ENCODE measurements around the gene RIMS3.
"Not testable (repeated sequence)": the region's sequence is repeated elsewhere in the genome, so short reads cannot be mapped to it uniquely, and the experiment has no call there.

The RIMS3 gene

DNA sequence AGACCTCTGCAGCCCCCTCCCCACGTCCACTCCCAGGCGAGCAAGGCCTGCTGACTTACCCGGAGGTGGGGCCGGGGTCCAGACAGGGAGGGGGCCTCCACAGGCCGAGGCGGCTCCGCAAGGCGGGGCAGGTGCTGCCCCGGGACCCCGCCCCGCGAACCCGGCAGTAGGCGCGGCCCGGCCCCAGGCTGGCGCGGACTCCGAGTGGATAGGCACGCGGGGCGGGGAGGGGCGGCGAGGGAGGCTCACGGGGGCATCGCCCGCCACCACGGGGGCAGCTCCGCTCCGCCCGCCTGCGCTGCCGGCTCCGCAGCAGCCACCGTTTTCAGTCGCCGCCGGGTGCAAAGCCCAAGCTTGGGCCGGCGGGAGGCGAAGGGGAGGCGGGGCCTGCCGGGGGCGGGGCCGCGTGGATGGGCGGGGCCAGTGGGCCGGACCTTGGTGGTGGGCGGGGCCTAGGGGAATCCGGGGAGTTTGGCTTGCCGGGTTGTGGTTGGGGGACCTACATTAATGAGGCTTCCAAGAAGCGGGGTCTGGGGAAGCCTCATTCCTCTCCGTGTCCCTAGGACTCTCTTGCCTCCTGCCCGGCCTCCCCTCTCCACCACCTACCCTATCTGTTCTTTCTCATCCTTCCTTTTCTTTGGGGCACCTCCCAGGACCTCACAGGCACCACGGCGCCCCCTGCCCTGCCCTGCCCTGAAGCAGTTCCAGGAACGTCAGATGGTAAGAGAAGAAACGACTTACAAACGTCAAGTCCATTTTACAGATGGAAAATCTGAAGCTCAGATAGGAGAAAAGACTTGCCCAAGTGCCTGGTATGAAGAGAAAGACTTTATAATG is at the start of gene RIMS3:
TSS of gene RIMS3 (minus strand) at position 348 of the 837 bp plus-strand sequence. CDS start 23,757 bp downstream, outside the sequence.
- no peak for DNase-seq (ENCODE audit: low read depth)

DNA sequence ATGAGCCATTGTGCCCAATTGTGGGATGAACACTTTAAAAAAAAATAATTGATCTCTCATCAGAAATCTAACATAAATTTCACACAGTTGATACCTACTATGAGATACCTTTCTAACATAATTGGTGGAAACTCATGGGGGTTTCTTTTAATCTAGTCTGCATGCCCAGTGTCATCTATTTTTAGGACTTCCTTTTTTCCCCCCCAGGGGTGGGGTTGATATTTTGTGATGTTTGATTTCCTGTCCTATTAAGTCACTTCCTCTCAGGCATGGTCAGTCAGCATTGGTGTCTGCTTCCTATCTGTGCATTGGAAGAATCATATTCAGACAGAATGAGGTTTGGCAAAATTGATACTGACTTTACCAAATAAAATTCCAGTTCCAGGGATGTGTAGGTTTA is 47.5 kb upstream of the RIMS3 start:
- DNase-seq (ENCODE audit: low read depth): no peak

DNA sequence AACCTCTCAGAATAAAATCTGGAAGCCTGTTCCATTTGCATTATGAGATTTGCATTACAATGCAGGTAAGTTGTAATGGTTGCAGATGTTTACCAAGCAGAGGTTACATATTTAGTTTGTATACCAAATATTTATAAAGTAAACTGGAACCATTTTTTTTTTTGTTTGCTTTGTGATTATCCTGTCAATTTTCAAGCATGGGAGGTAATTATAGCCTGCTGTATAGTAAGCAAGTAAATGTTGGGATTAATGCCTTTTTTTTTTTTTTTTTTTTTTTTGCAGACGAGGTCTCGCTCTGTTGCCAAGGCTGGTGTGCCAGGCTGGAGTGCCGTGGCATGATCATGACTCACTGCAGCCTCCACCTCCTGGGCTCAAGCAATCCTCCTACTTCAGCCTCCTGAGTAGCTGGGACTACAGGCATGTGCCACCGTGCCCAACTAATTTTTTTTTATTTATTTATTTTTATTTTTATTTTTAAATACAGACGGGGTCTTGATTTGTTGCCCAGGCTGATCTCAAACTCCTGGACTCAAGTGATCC is 47.0 kb upstream of the RIMS3 start:
- no peak for DNase-seq (ENCODE audit: low read depth)

DNA sequence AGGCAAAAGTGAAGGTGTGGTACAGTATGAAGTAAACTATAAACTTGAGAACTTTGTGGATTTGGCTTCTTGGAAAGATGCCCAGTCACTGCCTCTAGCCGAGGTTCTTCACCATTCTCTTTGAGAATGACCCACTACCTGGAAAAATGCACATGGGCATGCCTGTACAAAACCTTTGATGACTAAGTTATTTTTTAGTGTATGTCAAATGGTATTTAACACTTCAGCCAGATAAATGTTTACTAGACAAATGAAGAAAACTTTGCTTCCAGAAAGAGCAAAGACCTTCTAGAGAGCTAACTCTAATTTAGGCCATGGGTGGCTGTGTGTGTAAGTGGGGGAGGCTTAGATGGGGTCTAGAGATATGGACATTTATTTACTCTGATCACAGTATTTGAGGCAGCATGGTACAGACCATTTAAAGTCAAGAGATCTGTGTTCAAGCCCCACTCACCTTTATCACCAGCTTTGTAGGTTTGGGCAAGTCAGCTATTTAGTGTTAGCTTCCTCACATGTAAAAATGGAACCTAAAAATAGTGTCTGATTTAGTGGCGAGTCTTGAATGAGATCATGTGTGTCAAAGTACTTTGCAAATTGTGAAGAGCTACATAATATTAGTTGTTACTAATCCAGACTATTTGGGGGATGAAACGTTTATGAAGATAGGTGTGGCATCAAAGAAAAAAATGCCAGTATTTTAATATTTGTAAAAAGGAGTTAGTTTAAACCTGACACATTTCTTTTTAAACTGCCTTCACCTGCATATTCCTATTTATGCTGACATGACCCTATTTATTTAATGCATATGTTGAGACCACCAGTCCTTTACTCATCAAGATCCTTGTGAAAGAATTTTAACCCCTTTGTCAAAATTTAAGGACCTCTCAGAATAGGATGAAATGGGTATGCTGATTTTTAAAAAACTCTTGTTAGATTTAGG is 46.3 kb upstream of the RIMS3 start:
- no peak for DNase-seq (ENCODE audit: low read depth)

DNA sequence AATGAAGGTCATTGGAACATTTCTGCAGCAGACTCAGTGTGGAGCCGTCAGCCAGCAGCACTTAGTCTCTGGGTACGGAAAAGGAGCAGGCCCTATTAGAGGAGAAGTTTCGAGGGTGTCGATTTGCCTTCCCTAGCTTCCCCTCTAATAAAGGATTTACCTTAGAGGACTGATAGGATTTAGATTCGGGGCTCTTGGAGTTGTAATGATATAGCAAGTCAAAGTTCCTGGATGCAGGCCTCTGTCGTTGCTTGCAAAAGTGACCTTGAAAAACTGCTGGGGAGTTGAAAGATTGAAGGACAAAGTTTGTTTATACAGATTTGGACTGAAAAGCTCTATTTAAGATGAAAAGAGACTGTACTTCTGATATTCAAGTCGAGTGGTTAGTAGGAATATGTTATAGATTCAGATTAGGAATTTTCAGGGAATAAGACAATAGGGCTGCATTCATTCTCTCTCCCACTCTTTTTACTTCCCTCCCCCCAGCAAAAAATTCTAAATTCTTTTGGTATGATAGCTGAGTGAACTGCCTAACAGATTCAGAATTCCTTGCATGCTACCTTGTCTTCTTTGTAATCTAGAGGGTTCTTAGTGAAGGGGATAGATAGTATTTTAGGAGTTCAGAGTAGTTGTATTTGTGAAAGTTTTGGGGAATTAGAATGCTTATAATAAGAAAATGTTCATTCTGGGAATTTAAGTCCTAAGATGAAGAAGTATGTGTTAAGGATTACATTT is 45.3 kb upstream of the RIMS3 start:
- no peak for DNase-seq (ENCODE audit: low read depth)

DNA sequence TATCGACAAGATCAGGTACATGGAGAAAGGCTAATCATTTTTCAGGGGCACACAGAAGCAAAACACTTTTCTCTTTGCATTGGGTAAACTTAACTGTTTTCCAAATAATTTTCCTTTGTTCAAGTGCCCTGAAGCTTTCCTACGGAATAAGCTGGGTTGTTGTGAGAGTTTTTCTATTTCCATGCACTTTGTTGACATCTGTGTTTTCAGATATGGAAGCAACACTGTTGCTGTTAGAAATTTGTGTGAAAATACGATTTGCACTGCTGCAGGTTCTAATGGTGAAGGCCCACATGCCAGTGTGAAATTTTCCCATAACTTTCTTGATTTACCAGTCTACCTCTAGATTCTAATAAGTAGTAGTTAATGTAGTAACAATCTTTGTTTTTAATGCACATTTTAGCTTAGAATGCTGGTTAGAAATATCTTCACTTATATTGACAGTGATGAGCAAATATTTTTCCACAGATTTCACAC is 44.4 kb upstream of the RIMS3 start:
- no peak for DNase-seq (ENCODE audit: low read depth)

DNA sequence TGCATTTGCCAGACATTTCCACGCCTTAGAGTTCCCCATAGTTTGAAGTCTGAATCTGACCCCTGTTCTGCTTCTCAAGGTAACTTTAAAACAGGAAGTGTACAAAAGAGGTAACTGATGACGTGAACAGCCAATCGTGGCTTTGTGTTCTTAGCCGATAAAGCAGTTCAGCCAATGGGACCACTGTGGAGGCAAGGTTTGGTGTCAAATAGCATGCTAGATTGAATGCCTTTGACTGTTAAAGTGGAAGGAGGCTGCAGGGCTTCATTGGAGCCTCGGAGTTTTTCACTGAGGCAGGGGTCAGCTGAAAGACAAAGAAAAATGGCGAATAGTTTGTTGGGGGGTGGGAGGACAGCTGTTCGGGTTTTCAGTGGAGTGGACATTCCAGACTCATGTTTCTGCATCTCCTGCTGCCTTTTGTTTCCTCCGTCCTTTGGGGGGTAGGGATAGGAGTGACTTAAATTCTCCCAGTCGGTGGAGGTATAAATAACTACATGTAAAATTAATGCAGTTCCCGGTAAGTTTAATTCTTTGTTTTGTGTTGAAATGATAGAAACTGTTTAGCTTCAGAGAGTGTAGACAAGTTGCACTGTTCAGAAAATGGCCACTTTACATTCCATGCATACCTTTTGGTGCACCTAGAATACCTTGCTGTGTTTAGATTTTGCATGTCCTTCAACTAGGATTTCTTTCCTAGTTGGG is 43.8 kb upstream of the RIMS3 start:
- DNase-seq (ENCODE audit: low read depth): peak; percentile 86

DNA sequence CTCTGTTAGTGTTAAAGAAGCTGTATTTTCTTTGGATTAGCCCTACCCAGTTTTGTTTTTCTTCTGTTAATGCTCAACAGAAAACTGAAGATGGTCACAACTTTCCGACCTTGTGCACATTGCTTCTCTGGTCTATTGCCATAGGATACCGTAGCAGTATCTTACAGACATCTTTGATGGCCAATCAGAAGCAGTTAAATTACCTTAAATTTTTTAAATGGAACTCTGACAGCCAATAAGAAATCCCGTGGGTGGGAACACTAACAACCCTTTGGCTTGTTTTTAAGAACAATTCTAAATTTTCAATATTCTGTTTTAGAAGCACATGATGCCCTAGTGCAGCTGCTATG is 43.2 kb upstream of the RIMS3 start:
- peak; percentile 79 for DNase-seq (ENCODE audit: low read depth)

DNA sequence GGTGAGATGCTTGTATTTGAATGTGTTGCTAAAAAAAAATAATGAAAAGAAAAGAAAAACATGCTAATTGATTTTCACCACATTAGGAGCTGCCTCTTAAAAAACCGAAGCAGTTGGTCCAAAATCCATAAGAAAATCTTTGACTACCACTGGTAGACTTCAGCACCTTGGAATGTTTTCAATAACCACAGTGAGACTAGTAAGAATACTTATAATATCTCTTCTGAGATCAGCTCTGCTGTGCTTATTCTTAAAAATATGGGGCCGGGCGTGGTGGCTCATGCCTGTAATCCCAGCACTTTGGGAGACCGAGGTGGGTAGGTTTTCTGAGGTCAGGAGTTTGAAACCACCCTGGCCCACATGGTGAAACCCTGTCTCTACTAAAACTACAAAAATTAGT is 41.1 kb upstream of the RIMS3 start:
- no peak for DNase-seq (ENCODE audit: low read depth)

DNA sequence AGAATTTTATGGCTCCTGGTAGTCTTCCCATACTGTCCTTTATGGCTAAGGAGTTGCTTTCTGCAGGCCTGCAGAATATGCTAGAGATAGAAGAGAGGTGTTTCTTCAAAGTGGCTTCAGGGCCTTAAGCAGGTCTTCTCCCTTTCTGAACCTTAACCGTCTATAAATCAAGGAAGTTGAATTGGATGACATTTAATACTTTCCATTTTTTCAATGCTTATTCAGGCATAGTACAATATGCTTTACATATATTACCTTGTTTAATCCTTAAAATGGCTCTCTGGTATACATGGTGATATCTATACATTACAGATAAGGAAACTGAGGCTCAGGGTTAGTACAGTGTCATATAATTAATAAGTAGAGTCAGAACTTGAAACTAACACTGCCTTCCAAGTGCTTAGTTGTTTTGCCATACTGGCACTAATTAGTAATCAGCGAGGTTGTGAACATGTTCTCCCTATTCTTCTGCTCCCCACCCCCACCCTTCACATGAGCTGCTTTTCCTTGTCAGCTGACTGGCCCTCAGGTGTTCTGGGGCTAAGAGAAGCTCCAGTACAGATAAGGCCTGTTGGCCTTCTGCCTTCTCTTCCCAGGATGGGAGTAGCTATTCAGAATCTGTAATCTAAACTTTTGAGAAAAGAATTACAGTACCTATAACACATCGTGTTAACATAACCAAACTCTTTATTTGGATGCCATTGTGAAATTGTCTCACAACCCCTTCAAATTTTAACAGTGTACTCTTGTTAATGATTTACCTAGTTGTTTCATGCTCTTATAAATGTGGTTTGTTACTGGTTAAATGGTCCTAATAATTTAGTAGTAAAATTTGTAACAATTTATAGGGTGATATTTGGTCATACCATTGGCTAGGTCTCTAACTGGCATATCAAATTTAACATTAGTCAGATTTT is 39.6 kb upstream of the RIMS3 start:
- DNase-seq (ENCODE audit: low read depth): no peak

DNA sequence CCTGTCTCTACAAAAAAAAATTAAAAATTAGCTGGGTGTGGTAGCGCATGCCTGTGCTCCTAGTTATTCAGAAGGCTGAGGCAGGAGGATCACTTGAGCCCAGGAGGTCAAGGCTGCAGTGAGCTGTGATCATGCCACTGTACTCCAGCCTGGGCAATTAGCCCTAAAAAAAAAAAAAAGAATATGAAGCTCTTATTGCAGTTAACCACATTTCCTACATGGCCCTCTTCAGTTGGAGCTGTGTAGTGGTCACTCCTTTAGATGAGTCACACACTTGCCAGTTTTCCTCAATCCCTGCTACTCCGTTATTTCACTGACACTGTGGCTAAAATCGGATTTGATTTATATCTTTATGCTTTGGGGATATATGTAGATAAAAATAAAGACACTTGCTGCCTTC is 37.8 kb upstream of the RIMS3 start:
- DNase-seq (ENCODE audit: low read depth): no peak

DNA sequence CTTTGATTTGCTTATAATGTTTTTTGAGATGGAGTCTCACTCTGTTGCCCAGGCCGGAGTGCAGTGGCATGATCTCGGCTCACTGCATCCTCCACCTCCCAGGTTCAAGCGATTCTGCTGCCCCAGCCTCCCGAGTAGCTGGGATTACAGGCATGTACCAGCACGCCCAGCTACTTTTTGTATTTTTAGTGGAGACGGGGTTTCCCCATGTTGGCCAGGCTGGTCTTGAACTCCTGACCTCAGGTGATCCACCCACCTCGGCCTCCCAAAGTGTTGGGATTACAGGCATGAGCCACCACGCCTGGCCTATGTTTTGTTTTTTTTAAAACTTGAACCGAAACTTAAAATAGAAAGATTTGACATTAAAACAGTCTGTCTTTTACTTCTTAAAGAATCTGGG is 37.3 kb upstream of the RIMS3 start:
- DNase-seq (ENCODE audit: low read depth): not testable (repeated sequence)

DNA sequence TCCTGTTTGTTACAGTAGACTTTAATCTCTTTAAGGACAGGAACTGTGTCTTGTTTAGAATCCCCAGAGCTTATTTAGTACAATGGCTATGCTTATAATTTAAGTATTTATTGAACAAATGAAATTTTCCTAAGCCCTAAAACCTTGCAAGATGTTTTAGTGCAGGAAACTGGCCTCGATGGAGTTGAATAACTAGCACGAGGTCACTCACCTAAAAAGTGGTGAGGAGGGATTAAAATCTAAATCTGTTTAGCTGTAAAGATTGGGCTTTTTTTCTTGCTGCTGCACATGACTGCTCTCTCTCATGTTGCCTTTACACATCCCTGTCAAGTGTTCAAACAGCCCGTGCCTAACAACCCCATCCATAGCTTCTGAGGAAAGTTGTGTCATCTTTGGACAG is 36.2 kb upstream of the RIMS3 start:
- no peak for DNase-seq (ENCODE audit: low read depth)

DNA sequence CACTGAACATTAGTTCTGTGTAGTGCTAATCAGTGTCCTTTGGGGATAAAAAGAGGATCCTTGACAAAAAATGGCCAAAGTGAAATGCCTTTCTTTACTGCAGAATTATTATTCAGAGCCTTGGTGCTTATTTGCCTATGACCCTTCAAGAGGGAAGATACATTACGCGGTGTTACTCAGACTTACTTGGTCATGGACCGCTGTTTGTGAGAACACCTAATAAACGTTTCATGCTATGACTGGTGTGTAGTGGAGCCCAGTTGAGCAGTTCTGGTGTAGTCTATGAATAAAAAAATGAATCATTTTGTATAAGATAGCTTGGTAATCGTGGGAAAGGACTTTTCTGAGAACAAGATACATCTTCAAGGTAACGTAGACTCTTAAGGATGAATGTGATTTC is 34.3 kb upstream of the RIMS3 start:
- DNase-seq (ENCODE audit: low read depth): no peak

DNA sequence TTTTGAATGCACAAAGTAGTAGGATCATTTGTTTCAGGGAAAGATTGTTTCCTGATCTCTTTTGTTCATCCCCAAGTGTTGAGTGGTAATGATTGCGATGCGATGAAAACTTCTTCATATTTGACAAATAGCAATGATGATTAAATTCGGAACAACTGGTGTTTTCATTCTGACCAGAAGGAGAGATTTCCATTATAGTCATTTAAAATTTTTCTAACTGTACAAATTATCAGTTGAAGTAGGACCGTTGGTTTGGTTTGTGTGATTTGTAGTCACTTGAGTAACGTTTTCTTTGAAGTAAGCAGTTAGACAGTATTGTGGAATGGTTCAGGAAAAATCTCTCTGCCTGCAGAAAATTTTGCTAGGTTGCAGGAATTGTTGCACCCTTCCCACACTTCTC is 32.0 kb upstream of the RIMS3 start:
- DNase-seq (ENCODE audit: low read depth): no peak

DNA sequence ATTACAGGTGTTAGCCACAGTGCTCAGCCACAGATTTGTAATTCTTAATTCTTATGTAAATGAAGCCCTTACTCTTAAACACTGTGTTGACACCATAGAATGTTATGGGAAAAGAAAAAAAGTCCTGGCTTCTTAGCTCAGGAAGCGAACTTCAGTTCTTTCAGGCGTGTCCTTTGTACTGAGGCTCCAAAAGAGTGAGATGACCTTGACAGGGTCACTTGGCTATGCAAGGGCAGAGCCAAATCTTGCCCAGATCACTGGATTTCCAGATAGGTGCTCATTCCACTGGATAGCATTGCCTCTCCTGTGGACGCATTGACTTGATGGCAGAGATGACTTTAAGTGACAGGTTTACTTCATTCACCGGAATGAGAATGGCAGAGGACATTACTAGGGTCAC is 30.8 kb upstream of the RIMS3 start:
- no peak for DNase-seq (ENCODE audit: low read depth)

DNA sequence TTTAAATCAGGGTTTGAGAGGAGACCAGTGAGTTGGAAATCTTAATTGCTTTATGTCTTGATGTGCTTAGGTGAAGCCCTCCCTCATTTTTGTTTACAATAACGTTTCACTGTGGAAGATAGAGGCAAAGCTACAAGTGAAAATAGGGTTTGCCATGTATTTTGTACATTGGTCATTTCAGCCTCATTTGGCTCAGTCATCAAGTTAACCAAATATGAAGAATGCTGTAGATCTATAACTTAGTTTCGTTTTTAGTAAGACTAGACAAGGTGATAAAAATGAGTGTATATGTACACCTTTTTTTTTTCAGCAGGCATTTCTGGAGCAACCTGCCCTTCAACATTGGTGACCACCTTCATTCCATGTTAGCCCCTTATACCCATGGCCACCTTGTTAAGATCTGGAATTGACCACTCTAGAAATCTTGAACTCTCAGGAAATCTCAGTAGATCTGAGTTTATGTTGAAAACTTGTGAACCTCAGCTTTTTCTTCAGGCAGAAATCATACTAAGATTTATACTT is 28.9 kb upstream of the RIMS3 start:
- no peak for DNase-seq (ENCODE audit: low read depth)

DNA sequence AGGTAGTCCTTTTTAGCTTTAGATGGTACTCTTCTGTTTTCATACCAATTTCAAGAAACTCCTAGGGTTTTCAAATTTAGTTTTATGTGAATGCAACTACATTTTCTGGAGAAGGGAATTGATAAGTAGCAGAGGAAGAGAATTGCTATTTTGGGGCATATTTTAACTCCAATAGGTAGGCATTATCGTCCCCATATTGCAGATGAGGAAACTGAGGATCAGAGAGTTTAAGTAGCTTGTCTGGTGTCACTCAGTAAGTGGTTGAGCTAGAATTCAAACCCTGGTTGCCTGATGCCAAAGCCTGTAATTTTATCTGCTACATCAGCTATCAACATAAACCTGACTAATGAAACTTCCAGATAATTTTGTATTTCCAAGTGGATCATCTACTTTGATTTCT is 27.9 kb upstream of the RIMS3 start:
- DNase-seq (ENCODE audit: low read depth): no peak

DNA sequence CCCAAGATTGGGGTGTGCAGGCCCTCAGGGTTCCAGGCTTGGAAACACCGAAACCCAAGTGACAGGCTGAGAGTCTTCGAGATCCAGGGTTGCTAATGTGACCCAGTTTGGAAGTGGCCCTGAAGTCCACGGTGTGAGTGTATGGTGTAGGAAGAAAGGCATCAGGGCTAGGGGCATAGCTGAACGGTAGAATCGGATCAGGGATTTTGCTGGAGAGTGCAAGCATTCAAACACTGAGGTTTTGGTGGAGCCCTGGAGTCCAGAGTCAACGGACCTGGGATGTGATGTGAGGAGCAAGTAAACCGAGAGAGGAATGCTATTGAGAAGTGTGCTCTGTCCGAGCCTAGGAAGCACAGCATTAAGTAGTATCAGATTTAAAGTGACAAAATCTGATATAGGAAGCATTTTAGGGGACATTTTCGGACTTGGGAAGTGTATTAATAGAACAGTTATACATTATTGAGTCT is 27.0 kb upstream of the RIMS3 start:
- no peak for DNase-seq (ENCODE audit: low read depth)

Data from HS-5 (cell line).